Hematopoietic multipotent progenitor cell (in vitro differentiated cells): ENCODE data around the gene WBP2. TPM values are rescaled to one million over a fixed set of nuclear protein-coding genes. Genes with fewer than 3 reads are reported as not detected.
"Not testable (repeated sequence)": the region's sequence is repeated elsewhere in the genome, so short reads cannot be mapped to it uniquely, and the experiment has no call there.

Experiments used
- DNase-seq, 3 donors: peaks; one replicate each; pipeline ENCODE4 v3.0.0-alpha.2; 2011 to 2015; ENCODE audit warnings: low read depth in 2 of 3, low spot score in 2 of 3
- total RNA-seq: library from RNA; depleted of rRNA; stranded (reverse); fragments of >200 nt; gene quantifications from one replicate; pipeline ENCODE4 v1.2.3, GENCODE V29; 2012

WBP2 gene
- total RNA-seq, 1 donor = 29.6 TPM

DNA sequence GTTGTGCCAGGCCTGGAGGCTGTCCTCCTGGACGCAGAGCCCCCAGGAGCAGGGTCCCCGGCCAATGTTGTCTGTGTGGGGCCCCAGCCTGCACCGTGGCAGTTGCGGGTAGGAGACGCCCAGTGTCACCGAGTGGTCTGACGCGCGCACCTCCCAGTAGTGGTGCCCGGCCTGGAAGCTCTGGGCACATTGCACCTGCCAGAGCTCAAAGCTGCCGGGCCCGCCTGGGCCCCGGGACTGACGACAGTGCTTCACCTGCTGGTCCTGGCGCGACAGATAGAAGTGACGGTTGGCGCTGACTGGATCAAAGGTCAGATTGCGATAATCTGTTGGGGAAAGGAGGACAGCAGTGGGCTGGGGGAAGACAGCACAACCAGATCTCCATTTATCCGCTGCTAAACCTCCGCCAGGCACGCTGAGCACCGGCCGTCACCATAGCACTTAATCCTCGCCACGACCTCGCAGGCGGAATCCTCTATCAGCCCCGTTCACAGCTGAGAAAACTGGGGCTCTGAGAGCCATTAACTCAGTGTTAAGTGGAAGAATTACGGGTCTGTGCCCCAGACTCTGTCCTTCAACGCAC is 36.0 kb upstream of the WBP2 start:
- no peak for DNase-seq

DNA sequence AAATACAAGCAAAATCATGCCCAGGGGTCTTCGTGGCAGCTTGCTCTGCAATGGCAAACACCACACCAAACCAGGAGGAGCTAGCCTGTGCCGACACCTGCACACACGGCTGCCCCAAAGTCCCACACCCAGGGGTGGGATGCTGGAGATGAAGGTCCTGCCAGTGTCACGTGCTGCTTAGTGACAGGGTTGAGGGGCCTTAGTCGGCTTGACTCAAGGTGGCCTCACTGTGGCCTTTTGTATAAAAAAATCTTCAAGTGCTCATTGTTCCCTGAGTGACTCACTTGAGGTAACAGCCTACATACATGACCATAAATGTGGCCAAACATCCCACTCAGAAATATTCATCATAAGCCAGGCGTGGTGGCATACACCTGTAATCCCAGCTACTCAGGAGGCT is 34.3 kb upstream of the WBP2 start:
- DNase-seq = peak in 1 of 3 donors; percentile 24

DNA sequence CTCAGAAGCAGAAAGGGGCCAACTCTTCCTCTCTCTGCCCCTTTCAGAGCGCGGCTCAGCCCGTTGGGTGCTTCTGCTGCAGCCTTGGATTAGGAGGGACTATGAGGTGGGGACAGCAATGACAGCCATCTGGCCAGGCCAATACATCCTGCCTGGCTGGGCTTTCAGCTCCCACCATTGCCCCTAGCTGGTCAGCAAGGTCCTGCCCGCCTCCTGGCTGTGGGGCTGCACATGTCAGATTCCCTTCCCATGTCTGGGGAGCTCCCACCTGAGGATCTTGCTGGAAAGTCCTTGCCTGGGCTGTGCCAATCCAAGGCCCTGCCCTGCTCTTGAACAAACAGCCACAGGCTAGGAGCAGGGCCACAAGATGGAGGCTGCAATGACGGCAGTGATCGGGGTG is 33.3 kb upstream of the WBP2 start:
- DNase-seq = no peak

DNA sequence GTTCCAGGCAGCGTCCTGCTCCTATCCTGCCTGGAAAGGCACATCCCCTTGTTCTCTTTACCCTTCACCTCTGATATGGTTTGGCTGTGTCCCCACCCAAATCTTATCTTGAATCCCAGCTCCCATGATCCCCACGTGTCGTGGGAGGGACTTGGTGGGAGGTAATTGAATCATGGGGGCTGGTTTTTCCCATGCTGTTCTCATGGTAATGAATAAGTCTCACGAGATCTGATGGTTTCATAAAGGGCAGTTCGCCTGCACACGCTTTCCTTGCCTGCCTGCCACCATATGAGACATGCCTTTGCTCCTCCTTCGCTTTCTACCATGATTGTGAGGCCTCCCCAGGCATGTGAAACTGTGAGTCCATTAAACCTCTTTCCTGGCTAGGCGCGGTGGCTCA is 30.7 kb upstream of the WBP2 start:
- DNase-seq = not testable (repeated sequence)

DNA sequence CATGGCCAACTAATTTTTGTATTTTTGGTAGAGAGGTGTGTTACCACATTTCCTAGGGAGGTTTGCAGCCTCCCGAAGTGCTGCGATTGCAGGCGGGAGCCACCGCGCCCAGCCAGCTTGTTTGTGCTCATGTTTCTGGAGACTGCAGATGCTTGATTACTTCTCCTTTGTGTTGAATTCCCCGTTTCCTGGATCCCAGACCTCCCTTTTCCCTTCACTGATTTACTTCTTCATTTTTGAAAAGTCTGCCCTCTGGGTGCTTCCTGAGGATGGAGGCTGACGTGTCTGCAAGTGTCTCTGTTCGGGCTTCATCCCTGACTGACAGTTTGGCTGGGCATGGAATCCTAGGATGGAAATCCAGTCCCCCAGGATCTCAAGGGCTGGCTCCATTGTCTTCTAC is 30.3 kb upstream of the WBP2 start:
- DNase-seq = no peak

DNA sequence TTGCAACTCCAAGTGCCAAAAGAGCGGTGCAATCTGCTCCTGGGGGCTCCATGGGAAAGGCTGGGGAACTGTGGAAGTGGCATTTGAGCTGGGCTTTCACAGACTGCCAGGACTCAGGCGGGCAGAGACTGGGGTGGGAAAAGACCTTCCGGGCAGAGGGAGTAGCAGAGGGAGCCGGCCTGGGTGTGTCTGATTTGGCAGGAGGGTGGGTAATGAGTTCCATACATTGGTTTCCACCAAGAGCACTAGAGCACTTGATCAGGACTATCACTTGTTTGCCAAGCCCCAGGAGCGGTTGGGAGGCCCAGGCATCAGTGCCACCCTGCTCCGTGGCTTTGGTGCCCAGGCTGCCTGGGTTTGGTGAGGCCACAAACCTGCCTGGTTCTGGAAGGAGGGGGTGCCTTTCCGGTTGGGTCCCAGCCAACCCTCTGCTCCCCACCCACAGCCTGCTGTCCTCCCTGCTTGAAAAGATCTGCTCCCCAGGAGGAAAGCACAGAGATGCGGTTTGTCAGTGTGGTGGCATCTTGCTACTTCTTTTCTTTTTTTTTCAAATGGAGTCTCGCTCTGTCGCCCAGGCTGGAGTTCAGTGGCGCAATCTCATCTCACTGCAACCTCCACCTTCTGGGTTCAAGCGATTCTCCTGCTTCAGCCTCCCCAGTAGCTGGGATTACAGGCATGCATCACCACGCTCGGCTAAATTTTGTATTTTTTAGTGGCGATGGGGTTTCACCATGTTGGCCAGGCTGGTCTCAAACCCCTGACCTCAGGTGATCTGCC is 26.7 kb upstream of the WBP2 start:
- no peak for DNase-seq

DNA sequence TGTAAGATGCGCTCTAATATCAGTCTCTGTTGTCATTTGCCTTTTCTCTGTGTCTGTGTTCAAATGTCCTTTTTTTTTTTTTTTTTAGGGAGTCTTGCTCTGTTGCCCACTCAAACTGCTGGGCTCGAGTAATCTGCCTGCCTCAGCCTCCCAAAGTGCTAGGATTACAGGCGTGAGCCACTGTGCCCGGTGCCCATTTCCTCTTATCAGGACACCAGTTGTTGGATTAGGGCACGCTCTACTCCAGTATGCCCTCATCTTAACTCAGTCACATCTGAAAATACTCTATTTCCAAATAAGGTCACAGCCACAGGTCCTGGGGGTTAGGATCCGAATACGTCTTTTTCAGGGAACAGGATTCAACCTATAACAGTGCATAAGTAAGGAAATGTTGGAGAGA is 25.1 kb upstream of the WBP2 start:
- DNase-seq = no peak

DNA sequence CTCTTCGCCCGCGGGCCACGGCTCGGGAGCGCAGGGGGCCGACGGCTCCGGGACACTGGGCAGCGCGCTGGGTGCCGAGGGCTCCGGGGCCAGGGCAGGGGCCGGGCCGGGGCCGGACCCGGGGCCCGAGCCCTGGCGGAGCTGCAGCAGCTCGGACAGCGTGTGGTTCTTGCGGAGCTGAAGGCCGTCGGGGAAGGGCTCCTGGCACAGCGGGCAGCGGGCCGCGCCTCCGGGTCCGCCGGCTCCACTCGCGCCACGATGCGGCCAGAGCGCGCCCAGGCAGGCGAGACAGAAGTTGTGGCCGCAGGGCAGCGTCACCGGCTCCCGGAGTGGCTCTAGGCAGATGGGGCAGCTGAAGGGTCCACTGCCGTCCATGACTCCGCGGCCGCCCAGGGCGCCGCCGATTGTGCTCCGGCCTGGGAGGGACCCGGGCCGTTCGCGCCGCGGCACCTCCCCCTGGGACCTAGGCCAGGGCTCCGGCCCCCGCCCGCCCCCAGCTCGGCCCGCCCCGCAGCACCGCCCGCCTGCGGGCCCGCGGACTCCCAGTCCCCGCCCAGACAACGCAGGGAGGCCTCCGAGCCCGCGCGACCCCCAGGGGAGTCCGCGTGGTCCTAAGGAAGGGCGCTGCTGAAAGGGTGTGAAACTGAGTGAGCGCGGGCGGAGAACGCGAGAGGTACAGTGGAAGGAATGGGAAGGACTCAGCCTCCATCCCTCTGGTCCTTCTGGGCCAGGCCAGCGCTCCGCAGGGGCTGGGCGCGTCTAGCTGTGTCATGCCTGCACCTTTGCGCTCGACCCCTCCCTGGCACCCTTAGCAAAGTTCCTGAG is 23.3 kb upstream of the WBP2 start, which contains the start of gene TRIM47:
Gene TRIM47 (minus strand): TSS at position 408 of the 825 bp plus-strand sequence. CDS start 33 bp downstream, at position 375.
- DNase-seq = peak in 2 of 3 donors; percentile 69 to 87

DNA sequence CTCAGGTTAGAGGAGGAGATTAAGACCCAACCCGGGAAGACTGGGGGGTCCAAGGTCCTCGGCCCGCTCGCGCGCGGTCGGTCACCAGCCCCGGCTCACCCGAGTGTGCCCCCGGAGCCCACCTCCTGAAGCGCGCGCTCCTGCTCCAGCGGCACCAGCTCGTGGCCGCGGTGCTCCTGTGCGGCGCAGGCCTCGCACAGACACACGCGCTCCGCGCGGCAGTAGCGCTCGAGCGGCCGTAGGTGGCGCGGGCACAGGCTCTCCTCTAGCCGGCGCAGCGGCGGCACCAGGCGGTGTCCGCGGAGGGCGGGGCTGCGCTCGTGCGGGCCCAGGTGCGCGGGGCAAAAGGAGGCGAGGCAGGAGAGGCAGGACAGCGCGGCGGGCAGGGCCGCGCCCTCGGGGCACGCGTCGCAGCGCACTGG is 22.6 kb upstream of the WBP2 start:
- DNase-seq = peak; percentile 58 to 76 (median 73)

DNA sequence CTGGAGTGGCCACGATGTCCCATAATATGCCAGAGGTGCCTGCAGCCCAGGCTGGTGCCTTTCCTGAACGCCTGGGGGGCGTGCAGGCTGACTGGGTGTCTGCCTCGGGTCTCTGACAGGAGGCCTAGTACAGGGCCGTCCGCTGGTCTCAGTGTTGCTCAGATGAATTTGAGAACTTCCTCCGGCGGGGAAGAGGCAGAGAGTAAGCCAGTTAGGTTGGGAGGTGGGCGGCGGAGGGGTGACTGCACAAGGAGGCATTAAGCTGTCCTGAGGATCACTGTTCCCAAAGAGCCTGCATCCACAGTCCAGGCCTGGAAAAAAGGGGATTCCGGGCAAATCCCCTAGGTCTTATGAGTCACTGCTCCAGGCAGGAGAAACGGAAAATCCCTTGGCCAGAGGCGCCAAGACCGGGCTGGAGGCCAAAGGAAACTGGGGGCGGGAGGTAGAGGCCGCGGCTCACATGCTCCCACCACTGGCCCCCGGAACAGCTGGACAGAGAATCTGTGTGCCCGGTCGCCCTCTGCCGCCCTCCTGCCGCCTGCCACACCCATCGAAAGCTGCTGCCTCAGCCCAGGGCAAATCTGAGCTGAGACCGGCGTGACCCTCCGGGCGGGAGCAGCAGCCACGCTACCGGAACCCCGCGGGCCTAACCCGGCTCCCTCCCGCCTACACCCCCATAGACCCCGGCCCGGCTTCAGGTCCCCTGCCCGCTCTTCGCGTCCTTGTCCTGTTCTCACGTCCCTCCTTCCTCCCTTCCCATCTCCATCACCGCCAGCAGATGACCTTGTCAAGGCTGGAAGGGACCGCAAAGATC is 22.0 kb upstream of the WBP2 start:
- no peak for DNase-seq

DNA sequence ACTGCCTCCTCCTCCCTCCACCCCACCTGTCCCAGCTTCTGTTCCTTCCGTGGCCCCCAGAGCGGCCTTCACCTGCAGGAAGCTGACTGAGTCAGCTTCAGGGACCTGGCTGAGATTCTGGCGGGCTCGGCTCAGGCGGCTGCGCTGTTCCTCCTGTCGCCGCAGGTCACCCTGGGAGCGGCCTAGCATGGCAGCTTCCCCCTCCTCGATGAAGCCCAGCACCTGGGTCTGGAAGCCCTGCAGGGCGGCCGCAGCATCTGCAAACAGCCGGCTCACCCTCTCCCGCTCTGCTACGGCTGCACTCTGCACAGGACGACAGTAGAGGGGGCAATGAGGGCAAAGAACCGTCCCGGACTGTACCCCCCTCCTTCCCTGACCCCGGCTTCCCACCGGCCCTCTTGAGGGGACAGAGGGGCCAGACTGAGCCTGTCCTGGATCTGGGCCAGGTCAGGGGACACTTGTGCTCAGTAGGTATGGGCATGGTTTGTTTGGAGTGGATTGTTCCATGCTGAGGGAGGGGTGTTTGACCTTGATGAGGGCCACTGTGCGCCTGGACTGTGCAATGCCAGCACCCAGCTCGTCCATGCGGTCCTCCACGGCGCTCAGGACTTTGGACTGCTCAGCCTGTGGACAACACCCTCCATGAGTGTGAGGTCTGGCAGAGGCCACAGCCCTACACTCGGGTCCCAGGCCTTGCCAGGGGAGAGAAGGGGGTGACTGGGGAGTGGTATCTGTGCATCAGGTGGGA is 21.2 kb upstream of the WBP2 start:
- DNase-seq = peak in 2 of 3 donors; percentile 82 to 84

DNA sequence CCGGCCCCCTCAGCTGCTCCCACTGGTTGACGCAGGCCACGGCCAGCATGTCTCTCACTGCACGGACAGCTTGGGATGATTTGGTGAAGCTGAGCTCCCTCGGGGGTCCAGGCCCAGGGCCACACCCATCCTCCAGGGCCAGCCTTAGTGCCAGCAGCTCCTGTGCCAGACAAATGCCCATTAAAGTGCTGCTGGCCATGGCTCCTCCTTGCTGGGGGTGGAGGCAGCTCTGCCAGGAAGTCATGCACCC is 20.7 kb upstream of the WBP2 start:
- no peak for DNase-seq

DNA sequence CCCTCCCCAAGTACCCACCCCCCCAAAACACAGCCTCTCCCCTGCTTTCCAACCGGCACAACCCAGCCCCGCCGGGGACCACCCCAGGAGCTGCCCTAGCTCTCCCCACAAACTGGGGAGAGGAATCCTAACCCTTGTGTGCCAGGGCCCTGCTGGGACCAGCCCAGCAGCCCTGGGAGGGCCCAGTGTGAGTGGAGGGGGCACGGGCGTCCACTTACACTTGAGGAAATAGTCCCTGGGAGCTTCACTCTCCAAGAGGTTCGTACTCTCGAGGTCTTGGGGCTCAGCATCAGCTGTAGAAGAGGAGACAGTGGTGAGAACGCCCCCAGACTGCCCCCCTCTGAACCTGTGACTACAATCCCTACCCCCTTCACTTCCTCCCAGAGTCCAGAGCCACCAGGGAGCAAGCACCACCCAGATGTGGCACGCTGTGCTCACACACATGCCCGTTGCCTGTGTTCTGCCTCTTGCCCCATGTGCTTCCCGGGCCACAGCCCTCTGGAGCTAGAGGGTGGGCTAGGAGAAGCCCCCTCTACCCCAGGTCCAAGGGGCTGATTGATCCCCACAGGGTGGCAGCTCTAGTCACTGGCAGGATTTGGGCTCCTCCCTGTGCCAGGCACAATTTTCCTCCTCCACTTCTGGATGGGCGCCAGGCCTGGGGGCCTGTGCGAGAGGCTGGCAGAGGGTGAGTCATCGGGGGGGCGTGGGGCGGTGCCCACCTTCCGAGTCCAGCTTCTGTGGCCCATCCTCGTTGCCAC is 20.2 kb upstream of the WBP2 start:
- DNase-seq = no peak

DNA sequence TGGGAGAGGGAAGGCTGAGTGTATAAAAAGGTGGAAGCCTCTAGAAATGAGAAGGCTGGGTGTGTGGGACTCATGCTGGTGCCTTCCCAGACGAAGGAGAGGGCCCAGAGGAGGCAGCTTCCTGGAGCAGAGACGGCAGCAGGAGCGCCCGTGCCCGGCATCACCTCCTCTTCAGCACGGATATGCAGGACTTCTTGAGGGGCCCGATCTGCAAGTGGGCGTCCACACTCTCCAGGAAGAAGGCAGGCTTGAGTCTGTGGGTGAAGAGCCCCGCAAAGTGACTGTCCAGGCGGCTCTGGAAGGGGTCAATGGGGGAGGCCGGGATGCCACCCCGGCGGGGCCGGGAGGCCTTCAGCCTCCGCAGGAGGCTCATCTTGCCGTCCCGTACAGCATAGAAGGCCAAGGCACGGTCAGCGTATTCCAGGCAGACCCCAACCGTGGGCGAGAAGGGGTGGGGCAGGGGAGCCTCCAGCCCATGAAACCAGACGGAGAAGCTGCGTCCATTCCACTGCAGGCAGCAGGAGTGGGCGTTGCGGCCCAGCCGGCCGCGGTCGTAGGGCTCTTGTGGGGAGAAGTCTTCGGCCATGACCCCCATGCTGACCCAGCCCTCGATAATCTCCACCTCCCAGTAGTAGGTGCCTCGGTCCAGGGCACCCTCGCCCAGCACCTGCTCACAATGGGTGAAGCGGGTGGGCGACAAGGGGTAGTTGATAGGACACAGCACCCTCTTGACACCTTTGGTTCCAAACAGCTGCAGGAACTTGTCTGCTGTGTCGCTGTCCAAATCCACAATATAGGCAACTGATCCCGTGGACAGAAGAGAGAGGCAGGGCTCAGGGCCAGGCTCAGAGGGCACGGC is 19.4 kb upstream of the WBP2 start:
- DNase-seq = no peak

DNA sequence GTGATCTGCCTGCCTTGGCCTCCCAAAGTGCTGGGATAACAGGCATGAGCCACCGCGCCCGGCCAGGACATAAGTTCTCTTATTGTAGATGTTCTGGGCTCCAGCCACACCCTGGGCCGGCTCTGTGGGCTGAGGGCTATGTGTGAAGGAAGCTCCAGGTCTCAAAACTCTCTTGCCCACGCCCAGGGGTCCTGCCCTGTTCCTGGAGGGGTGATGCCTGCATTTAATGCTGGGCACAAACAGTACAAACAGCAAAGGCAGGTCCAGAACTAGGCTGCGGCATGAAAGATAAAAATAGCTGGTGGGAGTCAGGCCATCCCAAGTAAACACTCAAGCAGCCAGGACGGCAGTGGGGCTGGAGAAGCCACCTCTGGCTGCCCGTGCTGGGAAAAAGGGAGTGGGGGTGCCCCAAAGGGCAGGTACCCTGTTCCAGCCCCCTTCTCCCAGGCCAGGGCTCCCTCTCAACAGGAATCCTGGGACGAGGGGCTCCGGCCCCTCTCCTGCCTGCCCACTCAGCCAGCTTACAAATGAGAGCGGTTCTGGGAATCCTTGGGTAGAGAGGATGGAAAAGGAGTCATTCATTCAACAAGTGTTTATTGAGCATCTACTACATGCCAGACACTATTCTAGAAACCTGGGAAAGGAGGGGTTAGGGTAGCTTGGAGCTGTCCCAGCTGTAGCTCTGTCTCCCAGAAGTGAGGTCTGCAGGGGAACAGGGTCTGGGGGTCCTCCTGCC is 18.6 kb upstream of the WBP2 start:
- no peak for DNase-seq

DNA sequence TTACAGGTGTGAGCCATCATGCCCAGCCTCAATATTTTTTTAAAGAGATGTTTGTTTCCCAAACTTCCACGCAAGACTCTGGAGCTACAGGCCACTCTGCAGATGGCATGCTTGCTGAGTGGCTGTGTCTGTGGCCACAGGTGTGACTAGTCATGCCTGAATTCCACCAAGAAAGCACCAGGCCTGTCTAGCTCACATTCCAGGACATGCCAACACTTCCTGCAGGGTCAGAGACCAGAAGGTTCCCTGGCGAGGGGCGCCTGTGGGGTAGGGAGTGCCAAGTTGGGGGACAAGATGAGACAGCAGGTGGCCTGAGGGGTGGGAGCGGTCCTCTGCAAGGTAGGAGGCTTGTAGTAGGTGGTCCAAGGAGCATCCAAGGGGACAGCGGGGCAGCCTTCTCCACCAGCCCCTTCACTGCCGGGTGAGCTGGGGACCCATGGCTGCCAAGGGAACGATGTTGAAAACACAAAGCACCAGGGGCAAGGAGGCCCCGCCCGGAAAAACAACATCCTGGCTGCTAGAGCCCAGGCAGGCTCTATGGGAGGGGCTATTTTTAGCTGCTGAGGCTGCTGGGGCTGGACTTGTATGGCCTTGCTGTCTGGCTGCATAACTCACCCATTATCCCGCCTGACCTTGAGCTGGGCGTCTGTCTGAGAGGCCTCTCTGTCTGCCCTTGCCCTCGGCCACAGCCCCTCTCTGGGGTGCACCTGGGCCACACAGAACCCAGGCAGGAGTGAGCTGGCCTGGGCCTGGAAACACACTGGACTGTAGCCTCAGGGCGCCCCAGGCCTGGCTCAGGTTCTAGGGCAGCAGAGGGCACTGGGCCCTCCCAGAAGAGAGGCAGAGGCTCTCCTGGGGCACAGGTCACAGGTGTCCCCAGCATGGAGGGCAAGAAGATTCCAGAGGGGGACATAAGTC is 17.6 kb upstream of the WBP2 start:
- peak in 1 of 3 donors; percentile 73 for DNase-seq

DNA sequence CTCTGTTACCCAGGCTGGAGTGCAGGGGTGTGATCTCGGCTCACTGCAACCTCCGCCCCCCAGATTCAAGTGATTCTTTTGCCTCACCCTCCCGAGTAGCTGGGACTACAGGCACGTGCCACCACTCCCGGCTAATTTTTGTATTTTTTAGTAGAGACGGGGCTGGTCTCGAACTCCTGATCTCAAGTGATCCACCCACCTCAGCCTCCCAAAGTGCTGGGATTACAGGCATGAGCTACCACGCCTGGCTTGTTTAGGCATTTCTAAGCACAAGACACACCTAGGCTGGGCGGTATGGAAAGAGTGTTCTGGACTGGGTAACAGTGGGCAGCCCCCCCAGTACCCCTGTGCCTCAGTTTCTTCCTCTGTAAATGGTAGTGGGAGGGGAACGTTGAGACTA is 15.1 kb upstream of the WBP2 start:
- DNase-seq = not testable (repeated sequence)
